Chondrocyte (in vitro differentiated cells): ENCODE data around the gene SMARCC1. TPM values are rescaled to one million over a fixed set of nuclear protein-coding genes. Genes with fewer than 3 reads are reported as not detected.

ENCODE experiments used
- DNase-seq: peaks from one replicate; pipeline ENCODE4 v3.0.0; 2021; ENCODE audit warnings: mixed read lengths, low spot score
- H3K27ac Mint-ChIP-seq: one replicate; pipeline ENCODE4 v1.8.0; 2021; ENCODE audit warnings: mild to moderate bottlenecking, moderate library complexity, mixed read lengths; ENCODE audit not compliant: unreplicated experiment
- H3K27me3 Mint-ChIP-seq: 2 replicates; pipeline ENCODE4 v1.8.0; 2021; ENCODE audit warnings: low read depth, mixed read lengths
- H3K36me3 Mint-ChIP-seq: 2 replicates; pipeline ENCODE4 v1.8.0; 2021; ENCODE audit warnings: low read depth, mixed read lengths
- H3K4me1 Mint-ChIP-seq: 2 replicates; pipeline ENCODE4 v1.8.0; 2021; ENCODE audit warnings: low read depth, mild to moderate bottlenecking, mixed read lengths
- H3K4me3 Mint-ChIP-seq: one replicate; pipeline ENCODE4 v1.8.0; 2021; ENCODE audit warnings: mild to moderate bottlenecking, moderate library complexity, mixed read lengths; ENCODE audit not compliant: unreplicated experiment
- H3K9me3 Mint-ChIP-seq: 2 replicates; pipeline ENCODE4 v1.8.0; 2021; ENCODE audit warnings: low read depth, mixed read lengths
- total RNA-seq: library from RNA; stranded (reverse); gene quantifications from 3 replicates; pipeline ENCODE4 v1.2.1, GENCODE V29; 2021
- TF ChIP-seq, protein P1 (sequence below): fragments of 200-600 bp; sonication (generic); IDR thresholded peaks from 2 replicates; pipeline ENCODE4 v1.5.0; 2021; ENCODE audit warnings: antibody characterized with exemption, mild to moderate bottlenecking, moderate library complexity

SMARCC1 gene
- total RNA-seq, 1 donor from 2014 or later = 83.5 TPM

DNA sequence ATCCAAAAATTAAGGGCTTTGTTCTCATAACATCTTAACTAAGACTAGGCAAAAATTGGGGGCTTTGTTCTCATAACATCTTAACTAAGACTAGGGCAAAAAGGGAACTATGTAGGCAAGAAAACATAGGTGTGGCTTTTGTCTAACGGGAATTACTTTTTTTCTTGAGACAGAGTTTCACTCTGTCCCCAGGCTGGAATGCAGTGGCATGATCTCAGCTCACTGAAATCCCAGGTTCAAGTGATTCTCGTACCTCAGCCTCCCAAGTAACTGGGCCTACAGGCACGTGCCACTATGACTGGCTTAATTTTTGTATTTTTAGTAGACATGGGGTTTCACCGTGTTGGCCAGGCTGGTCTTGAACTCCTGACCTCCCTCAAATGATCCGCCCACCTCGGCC, 153.3 kb downstream of the SMARCC1 start:
- H3K9me3 Mint-ChIP-seq = no peaks in the 10 kb centered on the region
- peaks cover 12% of the 10 kb centered on the region for H3K4me1 Mint-ChIP-seq
- no peaks in the 10 kb centered on the region for H3K27me3 Mint-ChIP-seq
- peaks cover 32% of the 10 kb centered on the region for H3K36me3 Mint-ChIP-seq
- H3K4me3 Mint-ChIP-seq = no peak overlapping the region
- H3K27ac Mint-ChIP-seq = peak overlapping the region; percentile 42
- DNase-seq = no peak
- TF ChIP-seq, protein P1, sequence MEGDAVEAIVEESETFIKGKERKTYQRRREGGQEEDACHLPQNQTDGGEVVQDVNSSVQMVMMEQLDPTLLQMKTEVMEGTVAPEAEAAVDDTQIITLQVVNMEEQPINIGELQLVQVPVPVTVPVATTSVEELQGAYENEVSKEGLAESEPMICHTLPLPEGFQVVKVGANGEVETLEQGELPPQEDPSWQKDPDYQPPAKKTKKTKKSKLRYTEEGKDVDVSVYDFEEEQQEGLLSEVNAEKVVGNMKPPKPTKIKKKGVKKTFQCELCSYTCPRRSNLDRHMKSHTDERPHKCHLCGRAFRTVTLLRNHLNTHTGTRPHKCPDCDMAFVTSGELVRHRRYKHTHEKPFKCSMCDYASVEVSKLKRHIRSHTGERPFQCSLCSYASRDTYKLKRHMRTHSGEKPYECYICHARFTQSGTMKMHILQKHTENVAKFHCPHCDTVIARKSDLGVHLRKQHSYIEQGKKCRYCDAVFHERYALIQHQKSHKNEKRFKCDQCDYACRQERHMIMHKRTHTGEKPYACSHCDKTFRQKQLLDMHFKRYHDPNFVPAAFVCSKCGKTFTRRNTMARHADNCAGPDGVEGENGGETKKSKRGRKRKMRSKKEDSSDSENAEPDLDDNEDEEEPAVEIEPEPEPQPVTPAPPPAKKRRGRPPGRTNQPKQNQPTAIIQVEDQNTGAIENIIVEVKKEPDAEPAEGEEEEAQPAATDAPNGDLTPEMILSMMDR = no peak

DNA sequence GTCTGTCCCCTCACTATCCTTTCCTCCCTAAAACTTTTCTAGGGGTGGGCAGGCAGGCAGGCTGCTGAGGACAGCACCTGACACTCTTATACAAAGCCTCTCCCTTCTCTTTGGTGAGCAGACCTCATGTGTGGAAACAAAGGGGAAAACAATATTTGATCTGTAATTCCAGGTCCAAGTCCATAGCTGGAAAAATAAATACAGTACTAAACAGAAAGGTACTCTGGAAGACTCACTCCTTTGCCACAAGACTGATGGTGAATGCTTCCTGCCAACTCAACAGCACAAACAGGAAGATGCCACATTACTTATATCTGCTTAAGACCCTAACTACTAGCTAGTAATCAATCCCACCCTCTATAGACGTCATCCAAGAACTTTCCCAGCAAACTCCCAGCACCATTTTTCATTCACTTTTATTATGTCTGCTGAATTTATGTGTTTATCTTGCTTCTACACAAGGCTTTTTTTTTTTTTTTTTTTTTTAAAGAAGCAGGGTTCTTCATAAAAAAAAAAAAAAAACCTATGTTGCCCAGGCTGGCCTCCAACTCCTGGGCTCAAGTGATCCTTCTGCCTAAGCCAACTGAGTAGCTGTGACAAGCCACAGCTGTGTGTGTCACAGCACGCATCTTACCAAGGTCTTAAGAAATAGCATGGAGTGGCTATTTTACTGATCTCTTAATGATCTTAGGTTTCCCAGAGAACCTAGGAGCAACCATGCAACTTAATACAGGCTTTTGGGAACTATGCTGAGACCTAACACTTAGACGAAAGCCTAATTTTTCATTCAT, 158.8 kb downstream of the SMARCC1 start:
- peaks cover 25% of the 10 kb centered on the region for H3K36me3 Mint-ChIP-seq
- no peak overlapping the region for H3K27ac Mint-ChIP-seq
- no peak for DNase-seq
- H3K27me3 Mint-ChIP-seq = no peaks in the 10 kb centered on the region
- H3K4me3 Mint-ChIP-seq = no peak overlapping the region
- H3K4me1 Mint-ChIP-seq = peaks cover 18% of the 10 kb centered on the region
- TF ChIP-seq, protein P1 = no peak
- H3K9me3 Mint-ChIP-seq = no peaks in the 10 kb centered on the region

DNA sequence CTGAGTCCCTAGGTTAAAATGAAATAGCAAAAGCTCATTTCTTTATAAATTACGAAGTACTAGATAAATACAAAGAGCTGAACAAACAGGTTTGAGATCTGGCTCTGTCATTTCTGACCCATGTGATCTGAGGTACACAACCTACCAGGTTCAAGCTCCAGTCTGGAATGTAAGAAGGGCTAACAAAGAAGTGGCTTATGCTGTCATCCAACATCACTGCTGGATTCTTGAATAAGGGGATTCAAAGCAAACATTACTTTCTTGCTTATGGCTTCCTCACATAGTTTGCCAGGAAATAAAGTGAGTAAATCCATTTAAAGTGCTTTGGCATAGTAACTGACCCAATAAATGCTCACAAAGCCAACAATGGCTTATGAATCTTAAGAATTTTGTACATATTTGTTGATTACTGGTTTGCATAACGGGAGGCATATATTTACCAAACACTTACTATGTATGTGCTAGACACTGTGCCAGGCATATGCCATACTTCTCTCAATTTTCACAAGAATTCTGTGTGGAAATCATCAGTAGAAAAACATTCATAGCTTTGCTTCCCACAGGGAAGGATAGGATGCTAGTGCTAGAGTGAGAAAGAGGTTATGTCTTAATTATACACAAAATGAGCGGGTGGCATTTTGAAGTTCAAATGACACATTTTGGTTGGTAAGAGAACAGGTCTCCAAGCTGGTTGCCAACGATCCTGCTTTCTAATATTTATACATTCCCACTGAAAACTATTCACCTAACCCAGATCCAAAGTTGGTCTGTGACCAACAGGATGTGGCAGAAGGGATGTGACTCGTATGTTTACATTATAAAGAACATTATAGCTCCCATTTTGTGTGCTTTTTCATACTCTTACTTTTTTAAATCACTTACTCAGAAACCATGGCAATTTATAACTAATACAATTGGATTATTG, 164.3 kb downstream of the SMARCC1 start:
- DNase-seq = no peak
- Mint-ChIP-seq H3K4me3 (peak overlapping the region; percentile 15), H3K27me3 (no peaks in the 10 kb centered on the region), H3K27ac (peak overlapping the region; percentile 84), H3K9me3 (no peaks in the 10 kb centered on the region), H3K36me3 (peaks cover 20% of the 10 kb centered on the region), H3K4me1 (peaks cover 36% of the 10 kb centered on the region)
- TF ChIP-seq, protein P1 = no peak

DNA sequence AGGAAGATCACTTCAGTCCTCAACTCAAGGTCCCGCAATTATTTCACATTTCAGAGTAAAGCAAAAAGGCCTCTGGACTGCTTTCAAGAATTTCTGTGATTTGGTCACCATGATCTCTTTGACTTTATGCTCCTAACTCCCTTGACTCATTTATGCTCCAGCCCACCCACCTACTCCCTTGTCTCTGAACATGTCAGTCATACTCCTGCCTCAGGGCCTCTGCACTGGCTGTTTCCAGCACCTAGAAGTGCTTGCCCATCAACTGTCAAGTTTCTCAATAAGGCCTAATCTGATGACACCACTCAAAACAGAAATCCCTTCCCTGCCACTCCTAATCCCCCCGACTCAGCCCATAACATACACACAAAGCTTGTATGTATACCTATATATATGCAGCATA, 166.9 kb downstream of the SMARCC1 start:
- no peaks in the 10 kb centered on the region for H3K9me3 Mint-ChIP-seq
- no peaks in the 10 kb centered on the region for H3K27me3 Mint-ChIP-seq
- H3K4me1 Mint-ChIP-seq = peaks cover 57% of the 10 kb centered on the region
- no peak overlapping the region for H3K27ac Mint-ChIP-seq
- no peak overlapping the region for H3K4me3 Mint-ChIP-seq
- no peak for DNase-seq
- peaks cover 20% of the 10 kb centered on the region for H3K36me3 Mint-ChIP-seq
- TF ChIP-seq, protein P1 = no peak

DNA sequence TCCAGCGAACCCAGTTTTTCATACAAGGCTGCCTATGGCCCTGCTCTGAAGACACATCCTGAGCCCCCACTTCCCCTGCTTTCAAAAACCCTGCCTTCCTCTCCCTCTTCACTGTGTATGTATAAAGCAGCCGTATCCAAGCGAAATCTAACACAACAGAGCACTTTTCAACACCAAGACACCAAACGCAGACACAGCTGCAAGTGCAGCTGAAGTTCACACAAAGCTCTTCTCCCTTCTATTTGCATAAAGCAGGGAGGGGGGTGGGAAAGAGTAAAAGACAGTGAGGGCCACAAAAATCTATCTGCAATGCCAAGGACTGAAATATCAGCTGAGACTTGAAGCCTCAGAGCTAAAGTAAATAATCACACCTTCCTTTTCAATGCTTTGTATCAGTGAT, 168.0 kb downstream of the SMARCC1 start:
- Mint-ChIP-seq H3K27ac (no peak overlapping the region), H3K4me3 (no peak overlapping the region), H3K36me3 (peaks cover 18% of the 10 kb centered on the region), H3K27me3 (no peaks in the 10 kb centered on the region), H3K9me3 (no peaks in the 10 kb centered on the region), H3K4me1 (peaks cover 47% of the 10 kb centered on the region)
- DNase-seq = no peak
- TF ChIP-seq, protein P1 = no peak
